IMR-90 (cell line): ENCODE results near the gene CYP17A1. TPM values are rescaled to one million over a fixed set of nuclear protein-coding genes. Genes with fewer than 3 reads are reported as not detected.

Source experiments
- ATAC-seq: fragments of 200-7000 bp; cut with Tn5 transposase; 2 replicates; pipeline ENCODE4 v1.9.1; 2020; ENCODE audit warnings: low read depth, mild to moderate bottlenecking, moderate library complexity
- BruUV-seq: library from RNA; stranded (reverse); fragments of 400-500 nt; replicated peaks from 2 replicates; lab custom pipeline; 2021; lab: Mats Ljungman, UMichigan
- CTCF ChIA-PET: fragments of 300-600 bp; formaldehyde crosslinking; extraction: SDS; loops from one replicate; lab custom pipeline; 2021; ENCODE audit warnings: antibody characterized with exemption; lab: Yijun Ruan, JAX
- POLR2A ChIA-PET: fragments of 300-600 bp; sonication (Branson Sonifier 250); formaldehyde crosslinking; loops from one replicate; lab custom pipeline; 2022; ENCODE audit warnings: antibody characterized with exemption; ENCODE audit not compliant: unreplicated experiment; lab: Charles Lee
- DNase-seq: peaks from one replicate; pipeline ENCODE4 v3.0.0; 2013
- H2AFZ ChIP-seq: replicated peaks from 2 replicates; pipeline ENCODE3; 2013; ENCODE audit warnings: low read length, mild to moderate bottlenecking; ENCODE audit not compliant: poor library complexity
- H2AK5ac ChIP-seq: 2 replicates; pipeline ENCODE4 v1.6.1; 2013; ENCODE audit warnings: low read depth, low read length, inconsistent platforms
- H2AK9ac ChIP-seq: replicated peaks from 2 replicates; pipeline ENCODE3; 2013; ENCODE audit warnings: mild to moderate bottlenecking, low read depth, low read length, moderate library complexity; ENCODE audit not compliant: poor library complexity
- H2BK120ac ChIP-seq: 2 replicates; pipeline ENCODE4 v1.6.1; 2013; ENCODE audit warnings: low read depth, low read length, inconsistent platforms
- H2BK15ac ChIP-seq: 3 replicates; pipeline ENCODE4 v1.6.1; 2013; ENCODE audit warnings: low read depth, low read length, inconsistent platforms
- H2BK20ac ChIP-seq: 2 replicates; pipeline ENCODE4 v1.6.1; 2013; ENCODE audit warnings: low read depth, mild to moderate bottlenecking, inconsistent platforms, low read length, moderate library complexity
- H2BK5ac ChIP-seq: 2 replicates; pipeline ENCODE4 v1.6.1; 2013; ENCODE audit warnings: mild to moderate bottlenecking, low read depth, low read length, inconsistent platforms; ENCODE audit not compliant: poor library complexity, severe bottlenecking
- H3K14ac ChIP-seq: replicated peaks from 2 replicates; pipeline ENCODE4 v1.6.1; 2013; ENCODE audit warnings: low read depth, low read length, inconsistent platforms
- H3K18ac ChIP-seq: 2 replicates; pipeline ENCODE4 v1.6.1; 2013; ENCODE audit warnings: low read depth, low read length, control low read depth
- H3K23ac ChIP-seq: 2 replicates; pipeline ENCODE4 v1.6.1; 2013; ENCODE audit warnings: low read depth, low read length, inconsistent platforms
- H3K27ac ChIP-seq: 2 replicates; pipeline ENCODE4 v1.5.1; 2013; ENCODE audit warnings: mild to moderate bottlenecking, control low read depth, low read length; ENCODE audit not compliant: insufficient read depth
- H3K27me3 ChIP-seq: 2 replicates; pipeline ENCODE4 v1.6.1; 2013; ENCODE audit warnings: low read length; ENCODE audit not compliant: control insufficient read depth, insufficient read depth
- H3K36me3 ChIP-seq: 2 replicates; pipeline ENCODE4 v1.6.1; 2013; ENCODE audit warnings: low read length, mixed read lengths; ENCODE audit not compliant: control insufficient read depth, insufficient read depth
- H3K4ac ChIP-seq: 2 replicates; pipeline ENCODE4 v1.6.1; 2013; ENCODE audit warnings: low read depth, low read length, inconsistent platforms
- H3K4me1 ChIP-seq: 2 replicates; pipeline ENCODE4 v1.6.1; 2013; ENCODE audit warnings: low read length, mixed read lengths; ENCODE audit not compliant: control insufficient read depth, insufficient read depth
- H3K4me2 ChIP-seq: 2 replicates; pipeline ENCODE4 v1.6.1; 2013; ENCODE audit warnings: low read depth, mild to moderate bottlenecking, control low read depth, low read length, moderate library complexity
- H3K4me3 ChIP-seq: 2 replicates; pipeline ENCODE4 v1.5.1; 2013; ENCODE audit warnings: low read depth, mild to moderate bottlenecking, control low read depth, low read length, moderate library complexity; ENCODE audit not compliant: insufficient read depth
- H3K56ac ChIP-seq: 2 replicates; pipeline ENCODE4 v1.6.1; 2013; ENCODE audit warnings: low read length, inconsistent platforms; ENCODE audit not compliant: insufficient read depth; ENCODE audit errors: extremely low read depth
- H3K79me1 ChIP-seq, 2 experiments: 2 replicates each; pipeline ENCODE4 v1.6.1; 2013; ENCODE audit warnings: low read length in 2 of 2, inconsistent platforms in 1 of 2, low read depth in 1 of 2
- H3K9ac ChIP-seq: 2 replicates; pipeline ENCODE4 v1.6.1; 2013; ENCODE audit warnings: low read depth, low read length, control low read depth
- H3K9me1 ChIP-seq: 2 replicates; pipeline ENCODE4 v1.6.1; 2013; ENCODE audit warnings: low read length, inconsistent platforms; ENCODE audit not compliant: insufficient read depth
- H3K9me3 ChIP-seq: 2 replicates; pipeline ENCODE4 v1.6.1; 2013; ENCODE audit warnings: low read length; ENCODE audit not compliant: control insufficient read depth, insufficient read depth
- H4K20me1 ChIP-seq: 2 replicates; pipeline ENCODE4 v1.6.1; 2013; ENCODE audit warnings: low read length, inconsistent platforms; ENCODE audit not compliant: insufficient read depth
- H4K5ac ChIP-seq: 2 replicates; pipeline ENCODE4 v1.6.1; 2013; ENCODE audit warnings: mild to moderate bottlenecking, low read depth, low read length, control low read depth
- H4K8ac ChIP-seq, 2 experiments: 2 replicates each; pipeline ENCODE4 v1.6.1; 2013; ENCODE audit warnings: low read depth in 2 of 2, low read length in 2 of 2, control low read depth in 1 of 2, inconsistent platforms in 1 of 2
- H4K91ac ChIP-seq: 2 replicates; pipeline ENCODE4 v1.6.1; 2013; ENCODE audit warnings: low read depth, low read length, inconsistent platforms; ENCODE audit not compliant: insufficient read depth
- BHLHE40 ChIP-seq: fragments of 150-350 bp; IDR thresholded peaks from 2 replicates; pipeline ENCODE4 v1.6.1; 2016; ENCODE audit warnings: mild to moderate bottlenecking, low read depth, low read length
- CEBPB ChIP-seq: IDR thresholded peaks from 2 replicates; pipeline ENCODE4 v1.6.1; 2012; ENCODE audit warnings: low read depth, low read length, improper control_type of control experiment
- CHD1 ChIP-seq: IDR thresholded peaks from 2 replicates; pipeline ENCODE4 v1.6.1; 2012; ENCODE audit warnings: low read depth, low read length, improper control_type of control experiment
- CTCF ChIP-seq: conservative IDR thresholded peaks from 2 replicates; pipeline ENCODE4 v1.5.1; 2012; ENCODE audit warnings: mild to moderate bottlenecking, low read depth, low read length, improper control_type of control experiment
- ELK1 ChIP-seq: fragments of 150-350 bp; IDR thresholded peaks from 2 replicates; pipeline ENCODE4 v1.6.1; 2016; ENCODE audit warnings: low read depth, mild to moderate bottlenecking, low read length, moderate library complexity, borderline replicate concordance
- FOS ChIP-seq: fragments of 150-350 bp; IDR thresholded peaks from 2 replicates; pipeline ENCODE4 v1.6.1; 2016; ENCODE audit warnings: low read depth, low read length
- MAZ ChIP-seq: IDR thresholded peaks from 2 replicates; pipeline ENCODE4 v1.6.1; 2012; ENCODE audit warnings: low read depth, mild to moderate bottlenecking, low read length, improper control_type of control experiment, moderate library complexity, borderline replicate concordance
- NFE2L2 ChIP-seq: fragments of 150-350 bp; IDR thresholded peaks from 2 replicates; pipeline ENCODE4 v1.6.1; 2016; ENCODE audit warnings: low read depth, mild to moderate bottlenecking, low read length
- POLR2A ChIP-seq: IDR thresholded peaks from 2 replicates; pipeline ENCODE4 v1.6.1; 2012; ENCODE audit warnings: mild to moderate bottlenecking, low read depth, low read length
- RAD21 ChIP-seq: IDR thresholded peaks from 2 replicates; pipeline ENCODE4 v1.6.1; 2012; ENCODE audit warnings: low read length, improper control_type of control experiment
- RCOR1 ChIP-seq: IDR thresholded peaks from 2 replicates; pipeline ENCODE4 v1.6.1; 2012; ENCODE audit warnings: mild to moderate bottlenecking, low read length, improper control_type of control experiment; ENCODE audit not compliant: insufficient replicate concordance
- RFX5 ChIP-seq: IDR thresholded peaks from 2 replicates; pipeline ENCODE4 v1.8.0; 2012; ENCODE audit warnings: low read depth, mild to moderate bottlenecking, low read length, moderate library complexity
- WGBS, 2 experiments: methylation state at CpG; one replicate each; pipeline versions ENCODE4 v1.1.5 to v1.1.7; 2013; ENCODE audit warnings: missing lambda C conversion rate in 2 of 2; ENCODE audit not compliant: insufficient read length in 1 of 2; ENCODE audit errors: extremely low coverage in 2 of 2; 5-methylcytosine and 5-hydroxymethylcytosine counted together
- dilution Hi-C: fragments of 300-500 bp; cut with HindIII; formaldehyde crosslinking; loops from one replicate; pipeline ENCODE4 v1.14.3; 2018; ENCODE audit warnings: low sequenced_read_pairs; ENCODE audit not compliant: unreplicated experiment
- in situ Hi-C: fragments of 300-500 bp; cut with MboI; formaldehyde crosslinking; loops from 3 replicates; pipeline ENCODE4 v1.14.3; 2019; ENCODE audit warnings: low sequenced_read_pairs, inconsistent platforms, mixed read lengths
- intact Hi-C: fragments of 100-400 bp; cut with micrococcal nuclease; formaldehyde crosslinking; loops from 2 replicates; pipeline ENCODE4 v1.10.0; 2022
- polyA plus RNA-seq, 3 experiments: library from polyadenylated mRNA; depleted of rRNA; stranded (reverse); fragments of >200 nt; gene quantifications; 2 replicates each; pipeline ENCODE4 v1.2.3, GENCODE V29; 2012; ENCODE audit warnings: low replicate concordance in 1 of 3
- total RNA-seq: library from RNA; depleted of rRNA; stranded (reverse); fragments of >200 nt; gene quantifications from 2 replicates; pipeline ENCODE4 v1.2.3, GENCODE V29; 2012

CYP17A1 gene
- total and polyA plus RNA-seq, 2 of the 4 experiments (the other 2 are of a cell fraction): not detected

GRCh38 chr10:102878629-102879028, 41.4 kb upstream of the CYP17A1 start:
- Histone ChIP-seq H3K9ac (no peak overlapping the region), H3K36me3 (no peaks in the 10 kb centered on the region), H3K27me3 (no peaks in the 10 kb centered on the region), H3K23ac (no peak overlapping the region), H3K27ac (no peak overlapping the region), H3K4me1 (no peaks in the 10 kb centered on the region), H3K4me2 (no peak overlapping the region), H2BK120ac (no peak overlapping the region), H3K9me3 (no peaks in the 10 kb centered on the region), H3K9me1 (no peaks in the 10 kb centered on the region), H2AK9ac (no peak overlapping the region), H2BK5ac (no peak overlapping the region), H2AFZ (no peak overlapping the region), H3K56ac (no peak overlapping the region), H4K5ac (no peak overlapping the region), H3K18ac (no peak overlapping the region), H3K4ac (no peak overlapping the region), H4K91ac (no peak overlapping the region), H2BK15ac (no peak overlapping the region), H4K8ac (no peak overlapping the region), H4K20me1 (no peaks in the 10 kb centered on the region), H3K4me3 (no peak overlapping the region), H2AK5ac (no peak overlapping the region), H2BK20ac (no peak overlapping the region), H3K14ac (no peak overlapping the region), H3K79me1 (no peaks in the 10 kb centered on the region)
- ChIA-PET CTCF (no interaction called here), POLR2A (no interaction called here)
- DNase-seq (no peak), ATAC-seq (no peak)
- intact Hi-C loops: no loop called here
- in situ Hi-C loops: no loop called here
- no TSS peak for BruUV-seq
- no peak for TF ChIP-seq RAD21
- TF ChIP-seq CTCF: no peak
- TF ChIP-seq NFE2L2: no peak
- no peak for TF ChIP-seq POLR2A
- TF ChIP-seq FOS: no peak
- TF ChIP-seq CHD1: no peak
- TF ChIP-seq ELK1: no peak
- TF ChIP-seq RCOR1: no peak
- TF ChIP-seq MAZ: no peak
- TF ChIP-seq CEBPB: no peak
- no peak for TF ChIP-seq RFX5
- no peak for TF ChIP-seq BHLHE40
- dilution Hi-C loops: no loop called here
- WGBS, 2 experiments: no CpG with 5 or more reads among the region's 4 CpGs
